HG02973 (cell line): ENCODE data around the gene SAPCD1.
"Not testable (repeated sequence)": the region's sequence is repeated elsewhere in the genome, so short reads cannot be mapped to it uniquely, and the experiment has no call there.

Source experiments
- ATAC-seq: cut with Tn5 transposase; IDR thresholded peaks from one replicate; pipeline ENCODE4 v1.9.1; 2021; ENCODE audit warnings: moderate library complexity; ENCODE audit not compliant: unreplicated experiment

SAPCD1 gene

DNA sequence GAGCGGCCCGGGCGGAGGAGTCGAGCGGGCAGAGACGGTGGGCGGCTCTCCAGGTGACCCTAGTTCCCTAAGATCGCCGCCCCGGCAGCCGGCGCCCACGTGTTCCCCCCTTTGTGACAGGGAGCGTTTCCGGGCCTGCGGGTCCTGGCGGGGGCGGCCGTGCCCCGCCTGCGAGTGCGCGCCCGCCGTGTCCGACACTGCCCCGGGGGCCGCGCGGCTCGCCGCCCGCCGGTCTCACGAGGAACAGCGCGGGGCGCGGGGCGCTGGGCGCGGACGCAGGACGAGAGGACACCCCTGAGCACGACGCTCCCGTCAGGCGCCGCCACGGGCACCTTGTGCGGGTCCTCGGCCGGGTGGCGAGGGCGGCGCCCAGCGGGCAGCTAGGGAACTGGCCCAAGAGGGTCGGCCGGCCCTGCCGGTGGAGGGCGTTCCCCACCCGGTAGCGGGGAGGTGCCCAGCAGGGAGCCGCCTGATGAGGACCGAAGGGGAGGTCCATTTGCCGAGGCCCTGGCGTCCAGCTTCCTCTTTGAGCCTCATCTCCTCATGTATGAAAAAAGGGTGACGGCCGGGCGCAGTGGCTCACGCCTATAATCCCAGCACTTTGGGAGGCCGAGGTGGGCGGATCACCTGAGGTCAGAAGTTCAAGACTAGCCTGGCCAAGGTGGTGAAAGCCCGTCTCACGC is 33.3 kb downstream of the SAPCD1 start, which contains the start of gene VARS1:
TSS of gene VARS1 (minus strand) at position 137 of the 683 bp plus-strand sequence. CDS start 535 bp downstream, outside the sequence.
- peak; percentile 65 for ATAC-seq

DNA sequence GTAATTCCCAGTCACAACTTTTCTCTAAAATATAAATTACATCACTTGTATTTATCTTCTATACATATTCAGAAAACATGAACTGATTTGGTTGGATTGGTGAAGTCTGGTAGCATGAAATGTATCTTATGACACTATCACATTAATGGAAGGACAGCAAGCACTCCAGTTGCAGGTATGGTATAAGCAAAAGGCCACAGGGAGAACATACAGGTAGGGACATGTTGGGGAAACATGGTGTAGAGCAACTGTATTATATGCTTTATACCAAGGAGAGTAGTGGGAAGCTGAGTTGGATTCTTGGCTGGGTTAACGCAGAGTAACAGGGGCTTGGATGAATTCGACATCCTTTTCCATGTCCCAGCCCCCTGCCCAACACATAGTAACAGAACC is 34.5 kb downstream of the SAPCD1 start:
- no peak for ATAC-seq

DNA sequence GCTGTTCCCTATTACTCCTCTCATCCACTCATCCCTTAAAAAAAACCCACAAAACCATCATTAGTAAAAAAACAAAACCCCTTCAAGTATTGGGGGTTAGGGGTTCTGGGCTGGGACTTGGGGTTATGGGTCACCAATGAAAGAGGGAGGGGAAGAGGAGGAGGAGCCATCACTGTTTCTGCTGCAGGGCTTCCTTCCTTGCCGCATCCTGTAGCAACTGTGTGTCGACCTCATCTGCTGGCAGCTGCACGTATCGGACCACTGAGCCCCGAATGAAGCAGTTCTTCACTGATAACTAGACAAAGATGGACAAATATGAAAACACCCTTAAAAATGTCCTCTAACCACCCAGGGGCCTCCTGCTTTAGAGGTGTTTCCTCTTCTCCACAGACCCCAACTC is 35.1 kb downstream of the SAPCD1 start:
- ATAC-seq = no peak

DNA sequence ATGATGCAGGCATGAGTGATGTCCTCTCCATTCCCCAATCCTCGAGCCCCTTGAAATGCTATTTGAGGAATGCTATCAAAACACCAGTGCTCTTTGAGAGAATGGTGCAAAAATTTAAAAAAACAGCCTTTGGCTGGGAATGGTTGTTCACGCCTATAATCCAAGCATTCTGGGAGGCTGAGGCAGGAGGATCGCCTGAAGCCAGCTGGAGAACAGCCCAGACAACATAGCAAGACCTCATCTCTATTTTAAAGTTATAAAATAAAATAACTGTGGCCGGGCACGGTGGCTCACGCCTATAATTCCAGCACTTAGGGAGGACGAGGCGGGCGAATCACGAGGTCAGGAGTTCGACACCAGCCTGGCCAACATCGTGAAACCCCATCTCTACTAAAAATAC is 37.3 kb downstream of the SAPCD1 start:
- no peak for ATAC-seq

DNA sequence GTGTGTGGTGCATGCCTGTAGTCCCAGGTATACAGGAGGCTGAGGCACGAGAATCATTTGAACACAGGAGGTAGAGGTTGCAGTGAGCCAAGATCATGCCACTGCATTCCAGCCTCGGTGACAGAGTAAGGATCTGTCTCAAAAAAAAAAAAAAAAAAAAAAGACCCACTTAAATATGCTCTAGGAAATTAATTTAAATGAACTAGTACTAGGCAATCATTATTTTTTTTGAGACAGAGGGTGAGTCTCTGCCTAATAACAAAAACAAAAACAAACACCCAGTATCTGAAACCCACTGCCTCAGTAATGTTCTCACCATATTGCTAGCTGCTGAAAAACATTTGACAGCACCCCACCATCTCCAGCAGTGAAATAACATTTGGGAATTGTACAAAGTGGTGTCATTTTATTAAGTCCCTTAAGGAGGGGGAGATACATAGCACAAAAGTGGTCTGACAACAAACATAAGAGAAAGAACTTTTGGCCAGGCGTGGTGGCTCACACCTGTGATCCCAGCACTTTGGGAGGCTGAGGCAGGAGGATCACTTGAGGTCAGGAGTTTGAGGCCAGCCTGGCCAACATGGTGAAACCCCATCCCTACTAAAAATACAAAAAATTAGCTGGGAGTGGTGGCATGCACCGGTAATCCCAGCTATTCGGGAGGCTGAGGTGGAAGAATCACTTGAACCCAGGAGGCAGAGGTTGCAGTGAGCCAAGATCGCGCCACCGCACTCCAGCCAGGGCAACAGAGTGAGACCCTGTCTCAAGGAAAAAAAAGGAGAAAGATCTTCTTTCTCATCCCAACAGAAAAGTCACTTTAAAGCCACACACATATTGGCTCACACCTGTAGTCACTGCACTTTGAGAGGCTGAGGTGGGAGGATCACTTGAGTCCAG is 38.8 kb downstream of the SAPCD1 start:
- not testable (repeated sequence) for ATAC-seq

DNA sequence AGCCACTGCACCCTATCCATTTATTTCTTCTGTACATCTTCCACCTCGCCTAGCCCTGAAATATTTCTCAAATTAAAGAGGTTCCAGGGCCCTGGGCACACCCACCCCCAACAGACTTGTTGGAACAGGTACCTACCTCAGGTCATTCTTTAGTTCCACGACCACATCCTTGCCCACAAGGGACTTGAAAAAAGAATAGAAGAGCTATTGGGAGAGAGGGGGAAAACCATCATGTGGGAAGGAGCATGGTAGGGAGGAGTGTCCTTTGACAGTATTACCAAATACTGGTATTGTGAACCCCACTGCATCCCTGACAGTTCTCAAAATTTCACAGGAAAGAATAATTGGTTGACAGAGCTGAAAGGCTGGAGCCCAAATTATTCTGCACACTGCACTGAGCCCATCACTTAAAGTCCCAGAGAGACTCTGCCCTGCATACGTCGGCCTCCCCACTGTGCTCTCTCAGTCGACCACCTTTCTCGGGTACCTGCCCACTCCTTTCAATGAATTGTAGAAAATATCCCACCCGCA is 43.5 kb downstream of the SAPCD1 start:
- peak; percentile 18 for ATAC-seq

DNA sequence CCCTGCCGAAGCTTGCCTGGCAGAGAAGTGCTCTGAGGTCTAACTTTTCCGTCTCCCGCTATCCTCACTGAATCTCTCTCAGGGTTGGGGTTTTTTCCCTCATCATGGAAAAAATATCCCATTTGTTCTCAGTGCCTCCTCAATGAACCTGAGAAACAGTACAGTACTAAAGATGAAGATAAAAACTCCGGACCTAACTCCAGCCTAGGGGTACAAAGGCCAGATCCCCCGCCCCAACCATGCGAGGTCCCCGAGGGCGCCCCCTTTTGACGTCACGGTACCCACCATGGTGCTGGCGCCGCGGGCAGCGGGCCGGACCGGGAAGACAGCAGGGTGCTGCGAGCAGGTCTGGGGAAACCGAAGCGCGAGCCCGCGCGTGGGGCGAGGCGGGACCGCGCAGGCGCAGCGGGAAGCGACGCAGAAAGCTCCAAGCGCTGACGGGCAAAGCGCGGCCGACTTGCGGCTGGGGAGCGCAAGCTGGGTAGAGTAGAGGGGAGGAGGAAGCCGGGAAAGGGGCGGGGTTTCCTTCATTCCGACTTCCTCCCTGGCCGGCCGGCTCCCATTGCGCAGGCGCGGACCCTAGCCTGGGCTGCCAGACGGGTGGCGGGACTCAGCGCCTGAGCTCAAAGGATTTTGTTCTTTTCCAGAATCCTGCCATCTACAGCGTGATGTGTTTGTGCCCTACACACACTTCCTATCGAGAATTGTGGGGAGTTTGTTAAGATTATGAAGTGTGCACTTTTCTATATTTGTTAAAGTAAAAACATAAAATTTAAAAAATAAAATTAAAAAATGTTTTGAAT is 44.2 kb downstream of the SAPCD1 start, which contains the start of gene LSM2:
TSS of gene LSM2 (minus strand) at position 497 of the 803 bp plus-strand sequence. CDS start at position 288, 209 bp downstream.
- ATAC-seq = peak; percentile 71

DNA sequence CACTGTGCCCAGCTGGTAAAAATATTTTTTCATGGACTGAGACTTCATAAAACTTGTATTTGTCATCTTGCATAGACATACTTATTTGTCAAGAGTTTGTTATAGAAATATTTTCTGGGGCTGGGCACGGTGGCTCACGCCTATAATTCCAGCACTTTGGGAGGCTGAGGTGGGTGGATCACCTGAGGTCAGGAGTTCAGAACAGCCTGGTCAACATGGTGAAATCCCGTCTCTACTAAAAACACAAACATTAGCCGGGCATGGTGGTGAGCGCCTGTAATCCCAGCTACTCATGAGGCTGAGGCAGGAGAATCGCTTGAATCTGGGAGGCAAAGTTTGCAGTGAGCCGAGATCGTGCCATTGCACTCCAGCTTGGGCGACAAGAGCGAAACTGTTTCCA is 46.1 kb downstream of the SAPCD1 start:
- ATAC-seq = not testable (repeated sequence)

DNA sequence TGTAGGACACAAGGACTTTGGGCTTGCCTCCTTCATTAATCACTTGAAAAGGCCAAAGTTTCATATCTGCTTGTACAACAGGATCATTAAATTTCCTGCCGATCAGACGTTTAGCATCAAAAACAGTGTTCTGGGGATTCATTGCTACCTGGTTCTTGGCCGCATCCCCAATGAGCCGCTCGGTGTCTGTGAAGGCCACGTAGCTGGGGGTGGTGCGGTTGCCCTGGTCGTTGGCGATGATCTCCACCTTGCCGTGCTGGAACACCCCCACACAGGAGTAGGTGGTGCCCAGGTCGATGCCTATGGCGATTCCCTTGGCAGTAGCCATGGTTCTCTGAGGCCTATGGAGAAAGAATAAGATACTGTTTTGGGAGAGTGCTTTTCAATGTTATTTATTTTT is 49.2 kb downstream of the SAPCD1 start:
- ATAC-seq = no peak

DNA sequence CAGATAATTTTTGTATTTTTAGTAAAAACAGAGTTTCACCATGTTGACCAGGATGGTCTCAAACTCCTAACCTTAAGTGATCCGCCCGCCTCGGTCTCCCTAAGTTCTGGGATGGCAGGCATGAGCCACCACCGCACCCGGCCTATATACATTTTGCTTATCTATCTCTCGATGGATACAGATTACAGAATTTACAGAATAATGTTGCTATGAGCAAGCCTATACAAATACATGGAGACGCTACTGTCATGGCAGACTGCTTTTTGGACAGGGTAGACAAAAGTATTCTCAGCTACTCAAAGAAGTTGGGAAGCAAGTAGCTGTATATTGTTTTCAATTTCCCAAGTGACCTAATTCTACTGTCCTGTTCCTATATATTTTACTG is 51.0 kb downstream of the SAPCD1 start:
- ATAC-seq = no peak
